T-helper 2 cell treated with Interferon-gamma antibody and Interleukin-4, amounts not matched to agents 100 ng/mL and 5 ng/mL, for 36 hours (primary cell): ENCODE results near the gene FAM219A. TPM values are rescaled to one million over a fixed set of nuclear protein-coding genes. Genes with fewer than 3 reads are reported as not detected.

Experiments used
- intact Hi-C: fragments of 100-400 bp; cut with micrococcal nuclease; formaldehyde crosslinking; loops from one replicate; pipeline ENCODE4 v1.15.1; 2023
- total RNA-seq: library from RNA; stranded (reverse); gene quantifications from 2 replicates; pipeline ENCODE4 v1.2.3, GENCODE V29; 2022

The FAM219A gene
- total RNA-seq, 1 donor from 2014 or later = 15.0 TPM

GRCh38 chr9:34406219-34406618, 52.2 kb downstream of the FAM219A start:
- intact Hi-C loops = loop anchor here (10.0 kb wide), 1 partner anchor 189 kb away; no protein-coding TSS in a partner anchor

DNA sequence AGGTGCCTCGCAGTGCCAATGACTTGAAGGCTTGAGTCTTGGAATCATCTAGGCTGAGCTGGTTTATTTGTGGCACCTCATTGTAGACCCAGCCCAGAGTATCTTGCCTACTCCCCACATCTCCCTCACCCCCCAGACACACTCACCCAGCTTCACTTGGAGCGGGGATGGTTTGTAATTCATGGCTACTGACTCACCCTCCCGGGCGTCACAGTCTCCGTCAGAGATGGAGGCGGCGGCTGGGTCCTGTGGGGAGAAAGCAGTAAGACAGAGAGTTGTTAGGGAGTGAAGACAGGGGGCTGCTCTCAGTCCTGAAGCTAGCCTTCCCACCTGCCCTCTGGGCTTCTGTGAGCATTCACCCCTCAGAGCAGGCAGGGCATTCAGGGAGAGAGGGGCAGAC, 52.7 kb downstream of the FAM219A start:
- intact Hi-C loops = loop anchor here (10.0 kb wide), 1 partner anchor 189 kb away; no protein-coding TSS in a partner anchor

GRCh38 chr9:34403554-34404380, 54.6 kb downstream of the FAM219A start:
- intact Hi-C loops = loop anchor here (1.0 to 10.0 kb wide), 2 partner anchors 97 to 191 kb away; no protein-coding TSS in a partner anchor

- intact Hi-C loops = loop anchor here (10.0 kb wide), 1 partner anchor 194 kb away; no protein-coding TSS in a partner anchor
Measured at GRCh38 chr9:34400686-34401602, 57.4 kb downstream of the FAM219A start.

- intact Hi-C loops = loop anchor here (10.0 kb wide), 1 partner anchor 195 kb away; no protein-coding TSS in a partner anchor
Measured at GRCh38 chr9:34400275-34400674, 58.1 kb downstream of the FAM219A start.

DNA sequence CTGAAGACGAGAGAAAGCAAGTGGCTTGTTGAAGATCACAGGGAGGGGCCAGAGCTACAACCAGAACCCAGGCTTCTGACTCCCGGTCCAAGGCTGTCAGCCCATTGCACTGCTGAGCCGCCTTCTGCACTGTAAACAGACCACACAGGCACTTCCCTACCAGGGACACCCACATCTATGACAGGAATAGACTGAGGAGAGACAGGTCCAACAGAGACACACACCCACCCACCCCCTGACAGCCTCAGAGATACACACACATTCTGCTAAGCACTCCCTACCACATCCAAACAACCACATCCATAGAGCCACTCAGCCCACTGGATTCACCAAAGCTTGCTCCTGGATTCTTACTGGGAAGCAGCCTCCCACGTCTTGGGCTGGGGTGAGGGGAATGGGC, 58.6 kb downstream of the FAM219A start:
- intact Hi-C loops = loop anchor here (10.0 kb wide), 1 partner anchor 195 kb away; no protein-coding TSS in a partner anchor

- intact Hi-C loops = no loop called here
Measured at GRCh38 chr9:34398875-34399274, 59.5 kb downstream of the FAM219A start.

DNA sequence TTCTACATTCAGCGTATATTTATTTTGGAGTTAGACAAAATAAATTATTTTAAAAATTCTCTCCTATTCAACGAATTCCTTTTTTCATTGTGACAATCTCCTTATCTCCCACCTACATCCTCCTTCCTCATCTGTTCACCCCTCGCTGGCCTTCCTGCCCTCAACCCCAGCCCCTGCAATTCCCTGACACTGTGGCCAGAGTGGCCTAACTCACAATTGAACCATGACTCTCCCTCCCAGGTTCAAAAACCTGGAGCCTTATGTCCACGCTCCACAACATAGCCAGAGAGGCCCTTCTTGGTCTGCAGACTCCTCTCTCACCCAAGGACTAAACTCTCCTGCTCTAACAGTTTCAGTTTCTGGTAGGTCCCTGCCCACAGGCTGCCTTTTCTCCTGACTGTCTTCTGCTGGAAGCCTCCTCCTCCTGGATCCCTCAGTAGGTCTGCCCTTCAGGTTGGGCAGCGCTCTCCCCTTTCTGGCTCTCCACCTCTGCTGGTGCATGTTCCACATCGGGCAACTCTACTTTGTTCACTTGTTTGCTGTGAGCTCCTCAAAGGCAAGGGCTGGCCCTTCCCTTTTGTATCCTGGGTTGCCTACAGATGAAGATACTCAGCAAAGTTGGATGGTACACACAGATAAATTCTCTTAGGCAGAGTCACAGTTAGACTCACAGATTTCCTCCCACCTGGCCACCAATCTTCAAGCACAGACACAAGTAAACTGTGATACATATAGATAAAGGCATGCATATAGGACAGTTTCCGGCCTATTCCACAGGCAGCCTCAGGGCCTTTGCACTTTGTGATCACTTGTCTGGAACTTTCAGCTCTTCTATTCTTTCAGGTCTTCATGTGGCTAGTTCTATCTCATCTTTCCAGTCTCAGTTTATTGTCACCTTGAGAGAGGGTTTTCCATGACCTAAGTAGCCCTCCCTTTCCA, 61.8 kb downstream of the FAM219A start:
- intact Hi-C loops = no loop called here

- intact Hi-C loops = no loop called here
Measured at GRCh38 chr9:34392511-34392910, 65.9 kb downstream of the FAM219A start.

DNA sequence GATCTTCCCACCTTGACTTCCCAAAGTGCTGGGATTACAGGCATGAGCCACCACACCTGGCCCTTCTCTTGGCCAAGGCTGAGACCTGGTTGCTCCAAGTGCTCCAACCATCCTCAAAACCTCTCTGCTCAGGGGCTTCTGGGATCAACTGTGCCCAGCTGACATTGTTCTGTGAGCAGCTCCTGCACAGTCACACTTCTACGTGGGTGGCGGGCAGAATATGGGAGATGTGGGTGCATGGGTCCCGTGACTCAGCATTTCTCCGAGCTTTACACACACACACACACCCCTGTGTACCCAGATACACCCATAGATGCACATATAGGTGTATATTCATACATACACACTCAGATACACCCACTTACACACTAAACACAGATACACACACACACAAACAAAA, 71.1 kb downstream of the FAM219A start:
- intact Hi-C loops = no loop called here

GRCh38 chr9:34386656-34387055, 71.7 kb downstream of the FAM219A start:
- intact Hi-C loops = no loop called here

DNA sequence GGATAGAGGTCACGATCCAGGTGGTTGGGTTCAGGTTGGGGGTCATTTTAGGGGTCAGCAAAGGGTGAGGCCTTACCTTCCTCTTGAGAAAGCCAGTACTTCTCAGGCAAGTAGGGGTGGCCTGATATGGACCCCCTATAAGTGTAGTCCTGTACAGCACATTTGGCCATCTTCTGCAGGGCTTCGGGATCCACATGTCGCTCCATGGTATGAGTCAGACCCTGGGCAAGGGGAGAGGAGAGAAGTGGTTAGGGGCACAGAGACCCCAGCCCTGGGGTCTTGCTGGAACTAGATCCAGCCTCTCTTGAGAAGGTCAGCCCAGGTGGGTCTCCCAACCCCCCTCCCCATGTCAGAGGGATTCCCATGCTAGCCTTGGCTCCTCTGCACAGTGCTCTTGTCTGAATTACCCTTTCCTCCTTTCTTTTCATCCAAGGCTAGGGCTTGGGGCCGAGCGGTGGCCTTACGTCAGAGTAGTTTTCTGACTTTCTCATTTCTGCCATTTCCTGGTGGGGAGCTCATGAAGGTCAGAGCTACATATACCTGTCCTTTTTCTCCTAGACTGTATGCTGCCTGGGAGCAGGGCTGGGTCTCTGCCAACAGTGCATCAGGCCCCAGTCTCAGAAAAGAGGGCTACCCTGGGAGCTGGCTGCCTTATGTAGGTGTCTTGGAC, 72.7 kb downstream of the FAM219A start:
- intact Hi-C loops = no loop called here

- intact Hi-C loops = no loop called here
Measured at GRCh38 chr9:34384368-34385165, 73.8 kb downstream of the FAM219A start.

DNA sequence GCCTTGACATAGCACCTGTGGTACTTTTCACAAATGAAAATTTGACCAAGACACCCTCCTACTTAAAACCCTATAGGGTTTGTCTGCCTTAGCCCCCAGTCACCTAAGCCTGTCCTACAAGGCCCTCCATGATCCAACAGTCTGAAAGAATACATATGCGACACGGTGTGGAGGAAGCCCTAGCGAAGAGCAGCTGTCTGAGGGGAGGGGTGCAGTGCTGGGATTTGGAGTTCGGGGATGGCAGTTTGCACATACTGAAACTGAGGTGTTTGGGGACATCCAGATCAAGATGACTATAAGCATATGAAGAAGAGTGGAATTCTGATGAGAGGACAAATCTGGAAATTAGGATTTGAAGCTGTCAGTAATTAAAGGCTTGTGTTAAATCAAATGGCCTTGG, 74.5 kb downstream of the FAM219A start:
- intact Hi-C loops = no loop called here

DNA sequence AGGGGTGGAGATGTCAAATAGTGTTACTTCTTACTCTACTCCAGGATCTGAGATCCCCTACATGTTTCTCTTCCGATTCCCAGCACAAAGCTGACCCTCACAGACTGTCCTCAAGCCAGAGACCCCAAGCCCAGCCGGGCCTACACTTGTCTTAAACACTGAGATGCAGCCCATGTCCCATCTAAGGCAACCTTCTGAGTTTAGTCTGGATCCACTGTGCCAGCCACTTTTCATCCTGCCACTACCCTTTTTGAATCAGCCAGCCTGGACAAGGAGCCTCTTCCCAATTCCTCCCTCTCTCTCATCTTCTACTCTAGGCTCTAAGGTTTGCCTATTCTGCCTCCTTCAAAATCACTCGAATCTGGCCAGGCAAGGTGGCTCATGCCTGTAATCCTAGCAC, 75.5 kb downstream of the FAM219A start:
- intact Hi-C loops = no loop called here

GRCh38 chr9:34382054-34382453, 76.3 kb downstream of the FAM219A start:
- intact Hi-C loops = no loop called here

- intact Hi-C loops = no loop called here
Measured at GRCh38 chr9:34381323-34381722, 77.0 kb downstream of the FAM219A start.

DNA sequence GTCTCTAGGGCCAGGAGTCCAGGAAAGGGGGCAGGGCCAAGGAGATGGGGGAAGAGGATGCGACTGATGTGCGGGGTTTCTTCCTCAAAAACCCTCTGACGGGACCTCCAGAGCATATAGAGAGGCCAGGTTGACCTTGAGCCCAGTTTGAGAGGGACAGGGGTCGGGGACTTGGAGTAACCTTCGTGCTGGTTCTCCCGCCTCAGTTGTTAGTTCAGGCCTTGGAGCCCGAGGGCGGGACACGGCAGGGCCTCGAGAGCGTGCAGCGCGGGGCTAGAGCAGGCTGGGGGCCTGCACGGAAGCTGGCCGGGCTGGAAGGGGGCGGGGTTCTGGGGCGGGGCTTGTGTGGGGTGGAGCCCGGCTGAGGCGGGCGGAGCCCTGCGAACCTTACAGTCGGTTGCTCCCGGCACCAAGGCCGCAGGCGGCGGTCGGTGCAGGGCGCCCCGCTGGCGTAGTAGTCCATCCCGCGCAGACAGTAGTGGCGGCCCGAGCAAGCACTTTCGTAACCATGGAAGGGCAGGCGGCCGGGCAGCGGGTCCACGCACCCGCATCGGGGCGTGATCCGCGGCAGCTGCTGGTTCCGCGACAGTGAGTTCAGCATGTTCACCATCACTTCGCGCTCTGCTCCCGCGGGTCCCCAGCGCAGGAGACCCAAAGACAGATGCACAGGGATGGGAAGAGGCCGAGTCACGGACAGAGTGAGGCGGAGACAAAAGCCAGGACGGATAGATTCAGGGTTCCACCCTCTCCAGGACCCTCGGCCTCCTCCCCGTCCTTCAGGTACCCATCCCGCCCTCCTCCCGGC, 77.7 kb downstream of the FAM219A start:
- intact Hi-C loops = loop anchor here (1.0 kb wide), 1 partner anchor 78 kb away; the partner anchor contains the start of genes DNAI1 and FAM219A
